ENCODE measurements around the gene GPR12. TPM values are rescaled to one million over a fixed set of nuclear protein-coding genes. Genes with fewer than 3 reads are reported as not detected.

GPR12 gene
- total RNA-seq, 1 experiment from 2014 or later: not detected

DNA sequence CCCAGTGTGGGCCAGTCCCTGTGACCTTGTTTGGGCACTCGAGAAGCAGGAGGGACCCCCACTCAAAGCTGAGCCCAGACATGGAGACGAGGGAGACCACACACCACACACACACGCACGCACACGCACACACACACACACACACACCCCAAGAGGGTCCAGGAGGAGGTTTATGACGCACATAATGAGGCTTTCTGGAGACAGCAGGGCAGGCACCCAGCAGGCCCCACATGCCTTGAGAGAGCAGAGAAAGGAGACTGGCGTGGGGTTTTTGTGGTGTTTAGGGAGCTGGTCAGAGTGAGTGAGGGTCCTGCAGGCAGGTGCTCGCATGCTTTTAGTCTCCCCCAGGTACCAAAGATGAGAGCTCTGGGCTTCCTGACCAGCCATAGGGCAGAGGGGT, 42.4 kb downstream of the GPR12 start:
- intact Hi-C loops (cut with micrococcal nuclease; ENCODE audit: unreplicated experiment): no loop called here
- H3K36me3 ChIP-seq (ENCODE audit: insufficient read depth, low read length, poor library complexity, severe bottlenecking): no peaks in the 10 kb centered on the region
- ChIA-PET CTCF (interaction anchor here (1.3 kb wide), 1 partner anchor 20 kb away, joined by 3 read pairs; no protein-coding TSS in a partner anchor), POLR2A (ENCODE audit: low non-redundant PET) (no interaction called here)
- no peak overlapping the region for H3K27ac ChIP-seq (ENCODE audit: low read depth, low read length, poor library complexity, severe bottlenecking)
- DNase-seq (ENCODE audit: low spot score): no peak
- no peaks in the 10 kb centered on the region for H3K9me3 ChIP-seq (ENCODE audit: low read depth, low read length, poor library complexity, severe bottlenecking)
- no peak for TF ChIP-seq EZH2 (IDR thresholded peaks at IDR 0.05; ENCODE audit: borderline replicate concordance, low read depth, low read length, poor library complexity, severe bottlenecking)
- TF ChIP-seq CTCF (conservative IDR thresholded peaks at IDR 0.05; ENCODE audit: low read depth, low read length): no peak
- no peaks in the 10 kb centered on the region for H3K4me1 ChIP-seq (ENCODE audit: insufficient read depth, low read length, poor library complexity, severe bottlenecking)
- no peak overlapping the region for H3K4me3 ChIP-seq (ENCODE audit: low read depth, low read length, poor library complexity, severe bottlenecking)
- BruUV-seq (replicated peaks): no TSS peak
- no peaks in the 10 kb centered on the region for H3K27me3 ChIP-seq (replicated peaks; ENCODE audit: insufficient read depth, low read depth, low read length, poor library complexity)

DNA sequence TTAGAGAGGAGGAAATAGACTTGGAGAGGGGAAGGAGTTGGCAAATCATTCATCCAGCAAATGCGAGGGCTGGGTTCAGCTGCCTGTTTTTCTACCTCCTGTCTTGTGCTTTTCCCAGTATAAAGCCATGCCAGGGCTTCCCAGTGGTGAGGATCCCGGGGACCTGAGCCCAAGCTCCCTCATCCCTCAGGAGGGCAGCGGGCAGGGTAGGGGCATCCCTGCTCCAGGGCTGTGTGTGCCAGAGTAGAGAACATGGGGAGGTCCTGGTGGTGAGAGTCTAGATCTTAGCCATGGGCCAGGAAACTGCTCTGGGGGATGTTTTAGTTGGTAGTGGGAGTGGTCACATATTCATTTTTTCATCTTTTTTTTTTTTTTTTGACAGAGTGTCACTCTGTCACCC, 43.6 kb downstream of the GPR12 start:
- Histone ChIP-seq H3K9me3 (ENCODE audit: low read depth, low read length, poor library complexity, severe bottlenecking) (no peaks in the 10 kb centered on the region), H3K27ac (ENCODE audit: low read depth, low read length, poor library complexity, severe bottlenecking) (no peak overlapping the region), H3K27me3 (replicated peaks; ENCODE audit: insufficient read depth, low read depth, low read length, poor library complexity) (no peaks in the 10 kb centered on the region), H3K4me3 (ENCODE audit: low read depth, low read length, poor library complexity, severe bottlenecking) (no peak overlapping the region), H3K4me1 (ENCODE audit: insufficient read depth, low read length, poor library complexity, severe bottlenecking) (no peaks in the 10 kb centered on the region), H3K36me3 (ENCODE audit: insufficient read depth, low read length, poor library complexity, severe bottlenecking) (no peaks in the 10 kb centered on the region)
- DNase-seq (ENCODE audit: low spot score): no peak
- ChIA-PET POLR2A (ENCODE audit: low non-redundant PET) (no interaction called here), CTCF (interaction anchor here (1.3 kb wide), 1 partner anchor 19 kb away, joined by 3 read pairs; no protein-coding TSS in a partner anchor)
- intact Hi-C loops (cut with micrococcal nuclease; ENCODE audit: unreplicated experiment): no loop called here
- BruUV-seq (replicated peaks): no TSS peak
- TF ChIP-seq CTCF (conservative IDR thresholded peaks at IDR 0.05; ENCODE audit: low read depth, low read length): no peak
- TF ChIP-seq EZH2 (IDR thresholded peaks at IDR 0.05; ENCODE audit: borderline replicate concordance, low read depth, low read length, poor library complexity, severe bottlenecking): no peak

GRCh38 chr13:26713341-26713740, 47.2 kb downstream of the GPR12 start:
- Histone ChIP-seq H3K27me3 (replicated peaks; ENCODE audit: insufficient read depth, low read depth, low read length, poor library complexity) (no peaks in the 10 kb centered on the region), H3K4me3 (ENCODE audit: low read depth, low read length, poor library complexity, severe bottlenecking) (no peak overlapping the region), H3K4me1 (ENCODE audit: insufficient read depth, low read length, poor library complexity, severe bottlenecking) (no peaks in the 10 kb centered on the region), H3K9me3 (ENCODE audit: low read depth, low read length, poor library complexity, severe bottlenecking) (no peaks in the 10 kb centered on the region), H3K36me3 (ENCODE audit: insufficient read depth, low read length, poor library complexity, severe bottlenecking) (no peaks in the 10 kb centered on the region), H3K27ac (ENCODE audit: low read depth, low read length, poor library complexity, severe bottlenecking) (no peak overlapping the region)
- BruUV-seq (replicated peaks): no TSS peak
- DNase-seq (ENCODE audit: low spot score): no peak
- ChIA-PET CTCF (interaction anchor here (1.1 kb wide), 1 partner anchor 35 kb away, joined by 3 read pairs; no protein-coding TSS in a partner anchor), POLR2A (ENCODE audit: low non-redundant PET) (no interaction called here)
- intact Hi-C loops (cut with micrococcal nuclease; ENCODE audit: unreplicated experiment): no loop called here
- TF ChIP-seq CTCF (conservative IDR thresholded peaks at IDR 0.05; ENCODE audit: low read depth, low read length) (no peak), EZH2 (IDR thresholded peaks at IDR 0.05; ENCODE audit: borderline replicate concordance, low read depth, low read length, poor library complexity, severe bottlenecking) (no peak)

Measured in A673 (cell line).